Fibroblast of lung (primary cell): Measurements from ENCODE around the gene SPTB. TPM values are rescaled to one million over a fixed set of nuclear protein-coding genes. Genes with fewer than 3 reads are reported as not detected.

Experiments
- DNase-seq, 2 donors: peaks; one replicate each; pipeline versions ENCODE4 v3.0.0 to v3.0.0-alpha.2; 2010; ENCODE audit warnings: low read depth in 2 of 2
- H2AFZ ChIP-seq: 2 replicates; pipeline ENCODE4 v1.5.1; 2012; ENCODE audit warnings: low read length, control low read depth, inconsistent platforms
- H3K27ac ChIP-seq: 2 replicates; pipeline ENCODE4 v1.5.1; 2011; ENCODE audit warnings: low read length, control low read depth; ENCODE audit not compliant: insufficient read depth
- H3K27me3 ChIP-seq: 2 replicates; pipeline ENCODE4 v1.5.1; 2011; ENCODE audit warnings: mild to moderate bottlenecking, low read length; ENCODE audit not compliant: control insufficient read depth, insufficient read depth
- H3K36me3 ChIP-seq: 2 replicates; pipeline ENCODE4 v1.5.1; 2011; ENCODE audit warnings: low read length; ENCODE audit not compliant: control insufficient read depth, insufficient read depth
- H3K4me1 ChIP-seq: 2 replicates; pipeline ENCODE4 v1.5.1; 2011; ENCODE audit warnings: low read length; ENCODE audit not compliant: control insufficient read depth, insufficient read depth; ENCODE audit errors: extremely low read depth
- H3K4me2 ChIP-seq: 2 replicates; pipeline ENCODE4 v1.5.1; 2011; ENCODE audit warnings: low read length, control low read depth; ENCODE audit not compliant: insufficient read depth; ENCODE audit errors: extremely low read depth
- H3K4me3 ChIP-seq, 4 experiments: fragments of 200-600 bp in 1 of 4; sonication (generic) in 1 of 4; replicated peaks in 1 of 4; 2 replicates each; pipeline ENCODE4 v1.5.1; 2011 to 2016; ENCODE audit warnings: low read length in 4 of 4, low read depth in 3 of 4, mild to moderate bottlenecking in 3 of 4, control low read depth in 2 of 4, inconsistent platforms in 1 of 4, mixed read lengths in 1 of 4; ENCODE audit not compliant: insufficient read depth in 1 of 4; ENCODE audit errors: control extremely low read depth in 1 of 4
- H3K79me2 ChIP-seq: 2 replicates; pipeline ENCODE4 v1.5.1; 2012; ENCODE audit warnings: mild to moderate bottlenecking, low read length, inconsistent platforms; ENCODE audit not compliant: control insufficient read depth, insufficient read depth
- H3K9ac ChIP-seq: 2 replicates; pipeline ENCODE4 v1.5.1; 2011; ENCODE audit warnings: mild to moderate bottlenecking, low read length, control low read depth; ENCODE audit not compliant: insufficient read depth
- H3K9me3 ChIP-seq: 2 replicates; pipeline ENCODE4 v1.5.1; 2012; ENCODE audit warnings: low read depth, low read length; ENCODE audit not compliant: control insufficient read depth, insufficient read depth
- H4K20me1 ChIP-seq: 2 replicates; pipeline ENCODE4 v1.5.1; 2011; ENCODE audit warnings: low read length; ENCODE audit not compliant: control insufficient read depth, insufficient read depth; ENCODE audit errors: extremely low read depth
- EZH2 ChIP-seq: IDR thresholded peaks from 2 replicates; pipeline ENCODE4 v1.5.1; 2012; ENCODE audit warnings: low read length, control low read depth, mild to moderate bottlenecking; ENCODE audit errors: missing control alignments
- polyA plus RNA-seq, 2 donors: library from polyadenylated mRNA; depleted of rRNA in 1 of 2; stranded (reverse) in 1 of 2; unstranded in 1 of 2; fragments of >200 nt; gene quantifications; 2 replicates each; pipeline ENCODE4 v1.2.1, GENCODE V29; 2011 to 2012; ENCODE audit warnings: missing spikeins in 1 of 2
- total RNA-seq: library from RNA; depleted of rRNA; stranded (reverse); fragments of >200 nt; gene quantifications from 2 replicates; pipeline ENCODE4 v1.2.1, GENCODE V29; 2014
- TF ChIP-seq, protein P1 (sequence below), 2 donors: IDR thresholded peaks in 1 of 2; conservative IDR thresholded peaks in 1 of 2; 1 replicate in 1 of 2; 2 replicates in 1 of 2; pipeline ENCODE4 v1.5.1; 2011 to 2012; ENCODE audit warnings: low read length in 2 of 2, control low read depth in 1 of 2, inconsistent platforms in 1 of 2, low read depth in 1 of 2, mild to moderate bottlenecking in 1 of 2

Gene SPTB
- total and polyA plus RNA-seq, 2 donors (not counting 1 experiment from before 2014, with no cell fraction given) = not detected

DNA sequence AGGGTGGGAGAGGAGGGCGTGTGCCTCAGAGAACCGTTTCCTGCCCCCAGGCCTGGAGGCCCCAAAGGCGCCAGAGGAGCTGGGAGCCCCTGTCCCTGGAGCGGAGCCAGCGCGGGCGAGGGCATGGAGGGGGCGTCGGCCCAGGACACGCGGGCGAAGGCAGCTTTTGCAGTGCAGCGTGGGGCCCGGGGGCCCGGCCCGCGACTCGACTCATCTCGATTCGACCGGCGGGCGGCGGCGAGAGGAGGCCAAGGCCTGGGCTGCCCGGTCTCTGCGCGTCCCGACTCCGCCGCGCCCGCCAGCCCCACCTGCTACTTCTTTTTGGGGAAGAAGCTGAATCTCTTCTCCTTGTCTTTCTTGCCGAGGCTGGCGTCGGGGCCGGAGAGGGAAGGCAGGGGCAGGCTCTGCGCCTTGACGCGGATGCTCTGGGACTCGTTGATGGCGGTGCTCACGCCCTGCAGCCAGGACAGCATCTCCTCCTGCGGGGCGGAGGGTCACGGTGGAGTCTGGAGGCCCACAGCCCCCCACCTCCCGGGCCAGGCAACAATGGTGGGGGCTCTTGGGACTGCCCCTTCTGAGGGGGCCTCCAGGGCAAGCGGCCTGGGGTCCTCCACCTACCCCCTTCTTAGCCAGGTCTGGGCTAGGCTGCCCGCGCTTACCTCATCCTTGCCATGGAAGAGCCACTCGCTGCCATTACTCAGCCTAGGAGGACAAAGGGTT is 130.6 kb downstream of the SPTB start:
- H4K20me1 ChIP-seq = no peaks in the 10 kb centered on the region
- TF ChIP-seq, protein P1, sequence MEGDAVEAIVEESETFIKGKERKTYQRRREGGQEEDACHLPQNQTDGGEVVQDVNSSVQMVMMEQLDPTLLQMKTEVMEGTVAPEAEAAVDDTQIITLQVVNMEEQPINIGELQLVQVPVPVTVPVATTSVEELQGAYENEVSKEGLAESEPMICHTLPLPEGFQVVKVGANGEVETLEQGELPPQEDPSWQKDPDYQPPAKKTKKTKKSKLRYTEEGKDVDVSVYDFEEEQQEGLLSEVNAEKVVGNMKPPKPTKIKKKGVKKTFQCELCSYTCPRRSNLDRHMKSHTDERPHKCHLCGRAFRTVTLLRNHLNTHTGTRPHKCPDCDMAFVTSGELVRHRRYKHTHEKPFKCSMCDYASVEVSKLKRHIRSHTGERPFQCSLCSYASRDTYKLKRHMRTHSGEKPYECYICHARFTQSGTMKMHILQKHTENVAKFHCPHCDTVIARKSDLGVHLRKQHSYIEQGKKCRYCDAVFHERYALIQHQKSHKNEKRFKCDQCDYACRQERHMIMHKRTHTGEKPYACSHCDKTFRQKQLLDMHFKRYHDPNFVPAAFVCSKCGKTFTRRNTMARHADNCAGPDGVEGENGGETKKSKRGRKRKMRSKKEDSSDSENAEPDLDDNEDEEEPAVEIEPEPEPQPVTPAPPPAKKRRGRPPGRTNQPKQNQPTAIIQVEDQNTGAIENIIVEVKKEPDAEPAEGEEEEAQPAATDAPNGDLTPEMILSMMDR (conservative IDR thresholded peaks at IDR 0.05 in 1 of 2, IDR thresholded peaks at IDR 0.05 in 1 of 2; ENCODE audit: low read depth in 1 of 2, low read length in 2 of 2) = no peak
- no peak for TF ChIP-seq EZH2
- no peaks in the 10 kb centered on the region for H3K79me2 ChIP-seq
- peaks cover 2% of the 10 kb centered on the region for H3K4me1 ChIP-seq
- DNase-seq = no peak
- H3K9me3 ChIP-seq = no peaks in the 10 kb centered on the region
- H2AFZ ChIP-seq = no peak overlapping the region
- H3K4me2 ChIP-seq = no peak overlapping the region
- H3K9ac ChIP-seq = no peak overlapping the region
- peaks cover 2% of the 10 kb centered on the region for H3K27me3 ChIP-seq
- no peak overlapping the region for H3K4me3 ChIP-seq
- no peak overlapping the region for H3K27ac ChIP-seq
- no peaks in the 10 kb centered on the region for H3K36me3 ChIP-seq

DNA sequence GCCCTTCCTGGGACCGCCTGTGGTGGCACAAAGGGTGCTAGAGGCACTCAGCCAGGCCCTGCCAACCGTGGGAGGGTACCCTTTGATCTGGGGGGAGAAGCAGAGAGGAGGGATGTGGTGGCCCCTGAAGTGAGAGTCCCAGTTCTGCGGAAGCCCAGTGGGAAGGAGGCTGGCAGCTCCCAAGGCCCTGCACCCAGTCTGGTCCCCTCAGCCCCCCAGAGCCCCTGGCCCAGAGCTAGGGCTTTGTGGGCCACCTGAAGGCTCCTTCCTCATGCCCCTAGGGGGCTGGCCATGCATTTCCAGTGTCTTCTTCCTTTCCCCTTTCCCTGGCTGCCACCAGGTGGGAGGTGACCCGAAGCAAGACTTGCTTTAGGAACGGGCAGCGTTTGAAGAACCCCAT is 131.2 kb downstream of the SPTB start:
- no peak for TF ChIP-seq EZH2
- TF ChIP-seq, protein P1 (conservative IDR thresholded peaks at IDR 0.05 in 1 of 2, IDR thresholded peaks at IDR 0.05 in 1 of 2; ENCODE audit: low read depth in 1 of 2, low read length in 2 of 2) = no peak
- H3K36me3 ChIP-seq = no peaks in the 10 kb centered on the region

DNA sequence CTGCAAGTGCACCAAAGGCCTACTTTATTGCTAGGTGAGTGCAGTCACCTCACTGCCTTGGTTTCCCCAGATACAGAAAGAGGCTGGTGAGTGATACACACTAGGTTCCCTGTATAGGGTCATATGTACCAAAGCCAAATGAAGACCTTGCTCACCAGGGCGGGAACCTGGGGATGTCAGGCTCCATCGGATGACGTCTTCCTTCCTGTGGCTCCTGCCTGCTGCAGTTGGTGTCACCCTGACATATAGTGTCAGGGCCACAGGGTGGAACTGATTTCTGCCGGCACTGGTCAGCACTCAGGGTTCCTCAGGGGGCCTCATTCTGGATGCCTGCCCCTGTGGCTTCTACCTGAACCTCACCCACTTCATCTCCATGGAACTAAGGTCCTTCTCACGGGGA is 132.4 kb downstream of the SPTB start:
- TF ChIP-seq, protein P1 (conservative IDR thresholded peaks at IDR 0.05 in 1 of 2, IDR thresholded peaks at IDR 0.05 in 1 of 2; ENCODE audit: low read depth in 1 of 2, low read length in 2 of 2) = no peak
- no peak for TF ChIP-seq EZH2
- no peak overlapping the region for H2AFZ ChIP-seq
- H3K9ac ChIP-seq = no peak overlapping the region
- H3K9me3 ChIP-seq = no peaks in the 10 kb centered on the region
- H4K20me1 ChIP-seq = no peaks in the 10 kb centered on the region
- H3K4me3 ChIP-seq = no peak overlapping the region
- H3K27me3 ChIP-seq = no peaks in the 10 kb centered on the region
- H3K4me2 ChIP-seq = no peak overlapping the region
- no peaks in the 10 kb centered on the region for H3K36me3 ChIP-seq
- no peak overlapping the region for H3K27ac ChIP-seq
- H3K4me1 ChIP-seq = peaks cover 2% of the 10 kb centered on the region
- no peak for DNase-seq
- no peaks in the 10 kb centered on the region for H3K79me2 ChIP-seq

More for the DNA sequence above, 131.2 kb downstream of the SPTB start:
- Histone ChIP-seq H2AFZ (no peak overlapping the region), H3K4me3 (no peak overlapping the region), H3K9me3 (no peaks in the 10 kb centered on the region), H3K79me2 (no peaks in the 10 kb centered on the region), H4K20me1 (no peaks in the 10 kb centered on the region), H3K27ac (no peak overlapping the region), H3K27me3 (no peaks in the 10 kb centered on the region), H3K9ac (no peak overlapping the region), H3K4me1 (peaks cover 2% of the 10 kb centered on the region), H3K4me2 (no peak overlapping the region)
- DNase-seq = no peak
